Panc1 (cell line): Measurements from ENCODE around the gene TCN1. TPM values are rescaled to one million over a fixed set of nuclear protein-coding genes. Genes with fewer than 3 reads are reported as not detected.

Experiments used
- ATAC-seq: fragments of 200-7000 bp; cut with Tn5 transposase; 2 replicates; pipeline ENCODE4 v1.9.1; 2020; ENCODE audit warnings: mild to moderate bottlenecking, moderate library complexity
- BruUV-seq: library from RNA; stranded (reverse); fragments of 400-500 nt; replicated peaks from 2 replicates; lab custom pipeline; 2021; lab: Mats Ljungman, UMichigan
- CTCF ChIA-PET: fragments of 300-600 bp; sonication (Branson Sonifier 250); formaldehyde crosslinking; loops from one replicate; lab custom pipeline; 2022; ENCODE audit warnings: antibody characterized with exemption; lab: Charles Lee
- POLR2A ChIA-PET: fragments of 300-600 bp; sonication (Branson Sonifier 250); formaldehyde crosslinking; loops from one replicate; lab custom pipeline; 2022; ENCODE audit warnings: antibody characterized with exemption; lab: Charles Lee
- DNase-seq: peaks from one replicate; pipeline ENCODE4 v3.0.0-alpha.2; 2010; ENCODE audit warnings: low read depth, low spot score
- H3K27ac ChIP-seq: 2 replicates; pipeline ENCODE4 v1.5.1; 2011; ENCODE audit warnings: mild to moderate bottlenecking, low read length, inconsistent platforms
- H3K27me3 ChIP-seq: fragments of 200-500 bp; sonication (Bioruptor generic); 2 replicates; pipeline ENCODE4 v1.6.0; 2014; ENCODE audit warnings: low read length, inconsistent platforms; ENCODE audit not compliant: control insufficient read depth, insufficient read depth
- H3K36me3 ChIP-seq: fragments of 200-500 bp; sonication (Bioruptor generic); 2 replicates; pipeline ENCODE4 v1.5.1; 2014; ENCODE audit warnings: inconsistent platforms, mild to moderate bottlenecking, low read length, moderate library complexity; ENCODE audit not compliant: control insufficient read depth, insufficient read depth
- H3K4me1 ChIP-seq: 2 replicates; pipeline ENCODE4 v1.5.1; 2011; ENCODE audit warnings: inconsistent platforms, mild to moderate bottlenecking, low read length, moderate library complexity; ENCODE audit not compliant: control insufficient read depth, insufficient read depth
- H3K4me3 ChIP-seq, 2 experiments: 2 replicates each; pipeline ENCODE4 v1.5.1; 2011 to 2012; ENCODE audit warnings: low read depth in 2 of 2, low read length in 2 of 2, mild to moderate bottlenecking in 2 of 2, inconsistent platforms in 1 of 2, moderate library complexity in 1 of 2
- H3K9me3 ChIP-seq: fragments of 200-500 bp; sonication (Bioruptor generic); 2 replicates; pipeline ENCODE4 v1.5.1; 2014; ENCODE audit warnings: low read depth, mild to moderate bottlenecking, inconsistent platforms, low read length, moderate library complexity; ENCODE audit not compliant: control insufficient read depth, insufficient read depth
- CTCF ChIP-seq: fragments of 450-650 bp; IDR thresholded peaks from 2 replicates; pipeline ENCODE4 v1.5.1; 2017; ENCODE audit warnings: mild to moderate bottlenecking
- POLR2AphosphoS5 ChIP-seq: IDR thresholded peaks from 2 replicates; pipeline ENCODE4 v1.6.1; 2012; ENCODE audit warnings: mild to moderate bottlenecking, low read depth, low read length, moderate library complexity
- REST ChIP-seq, 2 experiments: IDR thresholded peaks; 2 replicates each; pipeline ENCODE4 v1.6.1; 2011 to 2012; ENCODE audit warnings: low read depth in 2 of 2, control low read depth in 1 of 2, low read length in 1 of 2, mild to moderate bottlenecking in 1 of 2, moderate library complexity in 1 of 2; ENCODE audit not compliant: insufficient read depth in 1 of 2
- SIN3A ChIP-seq: IDR thresholded peaks from 2 replicates; pipeline ENCODE4 v1.6.1; 2012; ENCODE audit warnings: low read depth, mild to moderate bottlenecking, low read length, moderate library complexity, borderline replicate concordance; ENCODE audit not compliant: insufficient read depth
- TCF7L2 ChIP-seq: IDR thresholded peaks from 2 replicates; pipeline ENCODE4 v1.6.1; 2011; ENCODE audit warnings: mild to moderate bottlenecking, low read depth, low read length, inconsistent platforms
- in situ Hi-C: cut with HindIII; loops from 2 replicates; pipeline ENCODE4 v1.10.0; 2016; ENCODE audit warnings: low sequenced_read_pairs, low pct_unique_long_range_greater_than_20kb
- intact Hi-C: fragments of 100-400 bp; cut with micrococcal nuclease; formaldehyde crosslinking; loops from one replicate; pipeline ENCODE4 v1.10.0; 2022; ENCODE audit not compliant: unreplicated experiment
- total RNA-seq: library from RNA; stranded (reverse); gene quantifications from one replicate; pipeline ENCODE4 v1.2.1, GENCODE V29; 2021; ENCODE audit not compliant: unreplicated experiment

Gene TCN1
- total RNA-seq, 1 experiment from 2014 or later, result not detected

- ChIA-PET POLR2A (no interaction called here), CTCF (no interaction called here)
- H3K27ac ChIP-seq, result no peak overlapping the region
- ATAC-seq (no peak), DNase-seq (no peak)
- in situ Hi-C loops, result no loop called here
- intact Hi-C loops, result no loop called here
- H3K36me3 ChIP-seq, result no peaks in the 10 kb centered on the region
- no TSS peak for BruUV-seq
- no peak overlapping the region for H3K4me3 ChIP-seq
- no peaks in the 10 kb centered on the region for H3K27me3 ChIP-seq
- TF ChIP-seq REST (IDR thresholded peaks at IDR 0.05; ENCODE audit: insufficient read depth in 1 of 2, low read depth in 2 of 2, low read length in 1 of 2) (no peak), SIN3A (no peak), TCF7L2 (no peak), POLR2AphosphoS5 (no peak), CTCF (no peak)
- H3K4me1 ChIP-seq, result no peaks in the 10 kb centered on the region
- no peaks in the 10 kb centered on the region for H3K9me3 ChIP-seq
Measured at GRCh38 chr11:59877325-59877724, 11.0 kb upstream of the TCN1 start.

GRCh38 chr11:59875856-59876519 is 9.7 kb upstream of the TCN1 start:
- in situ Hi-C loops, result no loop called here

More at GRCh38 chr11:59875856-59876519, 9.7 kb upstream of the TCN1 start:
- ATAC-seq, result no peak
- TF ChIP-seq REST (IDR thresholded peaks at IDR 0.05; ENCODE audit: insufficient read depth in 1 of 2, low read depth in 2 of 2, low read length in 1 of 2) (no peak), SIN3A (no peak), CTCF (no peak), TCF7L2 (no peak), POLR2AphosphoS5 (no peak)
- ChIA-PET POLR2A (no interaction called here), CTCF (no interaction called here)
- intact Hi-C loops, result no loop called here
- H3K4me3 ChIP-seq, result no peak overlapping the region
- no TSS peak for BruUV-seq
- H3K27ac ChIP-seq, result no peak overlapping the region
- no peaks in the 10 kb centered on the region for H3K4me1 ChIP-seq
- no peak for DNase-seq
- no peaks in the 10 kb centered on the region for H3K36me3 ChIP-seq
- H3K27me3 ChIP-seq, result no peaks in the 10 kb centered on the region
- no peaks in the 10 kb centered on the region for H3K9me3 ChIP-seq
